Skin epidermis (tissue), 12 donors: ENCODE measurements around the gene TLR6.
A peak's percentile ranks its signal among the peaks of the same experiment; 100 is the strongest.

ENCODE experiments used
- H3K27ac ChIP-seq, 21 experiments: fragments of 200-600 bp; sonication (generic) in 11 of 21; one replicate each; pipeline ENCODE4 v1.5.0; 2020; ENCODE audit warnings: mild to moderate bottlenecking in 3 of 21, inconsistent platforms in 2 of 21, moderate library complexity in 2 of 21
- H3K4me3 ChIP-seq, 7 experiments: fragments of 200-600 bp; sonication (generic) in 2 of 7; one replicate each; pipeline ENCODE4 v1.5.0; 2020; ENCODE audit warnings: inconsistent platforms in 2 of 7, mild to moderate bottlenecking in 2 of 7, moderate library complexity in 1 of 7

The TLR6 gene

GRCh38 chr4:38868059-38868960 lies 11.7 kb upstream of the TLR6 start:
- peak overlapping the region; percentile 61 to 99 (median 95) for H3K27ac ChIP-seq
- peak overlapping the region; percentile 62 to 92 (median 77) for H3K4me3 ChIP-seq

GRCh38 chr4:38867478-38868058 lies 11.0 kb upstream of the TLR6 start, which contains the start of gene FAM114A1:
TSS of gene FAM114A1 (plus strand) at chr4:38867806. CDS start at chr4:38878079, 10,273 bp downstream.
- peak within 1 kb of the TSS; percentile 61 to 99 (median 95) for H3K27ac ChIP-seq

GRCh38 chr4:38866973-38867477 lies 10.4 kb upstream of the TLR6 start:
- Histone ChIP-seq H3K27ac (peak overlapping the region; percentile 61 to 99 (median 95)), H3K4me3 (peak overlapping the region; percentile 62 to 92 (median 77))

More at GRCh38 chr4:38867478-38868058, 11.0 kb upstream of the TLR6 start, which contains the start of gene FAM114A1:
- peak within 1 kb of the TSS; percentile 62 to 92 (median 77) for H3K4me3 ChIP-seq

- no peak overlapping the region for H3K4me3 ChIP-seq
- H3K27ac ChIP-seq: no peak overlapping the region
These were observed 8.8 kb upstream of the TLR6 start for GRCh38 chr4:38865445-38865844.

- Histone ChIP-seq H3K4me3 (no peak overlapping the region), H3K27ac (no peak overlapping the region)
These were observed 5.2 kb upstream of the TLR6 start for GRCh38 chr4:38861791-38862190.

GRCh38 chr4:38860788-38861424 lies 4.3 kb upstream of the TLR6 start:
- no peak overlapping the region for H3K4me3 ChIP-seq
- no peak overlapping the region for H3K27ac ChIP-seq

- H3K27ac ChIP-seq: peak overlapping the region in 1 of 21 experiments; percentile 29
- no peak overlapping the region for H3K4me3 ChIP-seq
These were observed 2.9 kb upstream of the TLR6 start for GRCh38 chr4:38859501-38859900.

- Histone ChIP-seq H3K4me3 (no peak overlapping the region), H3K27ac (peak overlapping the region in 20 of 21 experiments; percentile 39 to 85 (median 74))
These were observed 1.4 kb upstream of the TLR6 start for GRCh38 chr4:38858097-38858420.

- H3K27ac ChIP-seq: peak overlapping the region in 20 of 21 experiments; percentile 39 to 85 (median 74)
- peak overlapping the region in 3 of 7 experiments; percentile 5 to 19 (median 7) for H3K4me3 ChIP-seq
These were observed 908 bp upstream of the TLR6 start for GRCh38 chr4:38857354-38858096.

GRCh38 chr4:38856046-38856445 lies 571 bp downstream of the TLR6 start:
- Histone ChIP-seq H3K27ac (peak overlapping the region in 19 of 21 experiments; percentile 29 to 85 (median 71)), H3K4me3 (peak overlapping the region in 6 of 7 experiments; percentile 2 to 22 (median 13))

GRCh38 chr4:38855466-38855865 lies 1.2 kb downstream of the TLR6 start:
- H3K27ac ChIP-seq: peak overlapping the region in 10 of 21 experiments; percentile 63 to 85 (median 79)
- peak overlapping the region in 3 of 7 experiments; percentile 2 to 9 (median 5) for H3K4me3 ChIP-seq

GRCh38 chr4:38846015-38846414 lies 10.6 kb downstream of the TLR6 start:
- Histone ChIP-seq H3K4me3 (no peak overlapping the region), H3K27ac (no peak overlapping the region)

- Histone ChIP-seq H3K4me3 (no peak overlapping the region), H3K27ac (no peak overlapping the region)
These were observed 13.6 kb downstream of the TLR6 start for GRCh38 chr4:38842994-38843393.

GRCh38 chr4:38837849-38838248 lies 18.8 kb downstream of the TLR6 start:
- Histone ChIP-seq H3K27ac (no peak overlapping the region), H3K4me3 (no peak overlapping the region)

GRCh38 chr4:38837334-38837733 lies 19.3 kb downstream of the TLR6 start:
- Histone ChIP-seq H3K4me3 (no peak overlapping the region), H3K27ac (no peak overlapping the region)

- H3K4me3 ChIP-seq: no peak overlapping the region
- no peak overlapping the region for H3K27ac ChIP-seq
These were observed 22.0 kb downstream of the TLR6 start for GRCh38 chr4:38834570-38834969.

GRCh38 chr4:38832624-38833528 lies 23.7 kb downstream of the TLR6 start:
- H3K27ac ChIP-seq: no peak overlapping the region
- no peak overlapping the region for H3K4me3 ChIP-seq

GRCh38 chr4:38832206-38832605 lies 24.4 kb downstream of the TLR6 start:
- Histone ChIP-seq H3K27ac (no peak overlapping the region), H3K4me3 (no peak overlapping the region)
